Endothelial cell (in vitro differentiated cells): ENCODE data around the gene HSPB7. TPM values are rescaled to one million over a fixed set of nuclear protein-coding genes. Genes with fewer than 3 reads are reported as not detected.
"Not testable (repeated sequence)": the region's sequence is repeated elsewhere in the genome, so short reads cannot be mapped to it uniquely, and the experiment has no call there.

ENCODE experiments used
- DNase-seq: peaks from one replicate; pipeline ENCODE4 v3.0.0; 2021; ENCODE audit warnings: low spot score
- H3K27ac Mint-ChIP-seq: one replicate; pipeline ENCODE4 v1.8.0; 2021; ENCODE audit warnings: mixed read lengths, inconsistent platforms; ENCODE audit not compliant: unreplicated experiment
- H3K27me3 Mint-ChIP-seq: one replicate; pipeline ENCODE4 v1.8.0; 2021; ENCODE audit warnings: mild to moderate bottlenecking, moderate library complexity, mixed read lengths, inconsistent platforms; ENCODE audit not compliant: unreplicated experiment
- H3K36me3 Mint-ChIP-seq: one replicate; pipeline ENCODE4 v1.8.0; 2021; ENCODE audit warnings: mild to moderate bottlenecking, low read depth, mixed read lengths, inconsistent platforms; ENCODE audit not compliant: unreplicated experiment
- H3K4me1 Mint-ChIP-seq: one replicate; pipeline ENCODE4 v1.8.0; 2021; ENCODE audit warnings: mild to moderate bottlenecking, mixed read lengths, inconsistent platforms; ENCODE audit not compliant: unreplicated experiment
- H3K4me3 Mint-ChIP-seq: one replicate; pipeline ENCODE4 v1.8.0; 2021; ENCODE audit warnings: mild to moderate bottlenecking, mixed read lengths, inconsistent platforms; ENCODE audit not compliant: unreplicated experiment
- H3K9me3 Mint-ChIP-seq: one replicate; pipeline ENCODE4 v1.8.0; 2021; ENCODE audit warnings: mixed read lengths, inconsistent platforms; ENCODE audit not compliant: unreplicated experiment
- total RNA-seq: library from RNA; stranded (reverse); fragmentation: NEBNext Ultra II Directional; extraction: Animal tissue kit (Norgen Biotek cat#: 25700); gene quantifications from one replicate; pipeline ENCODE4 v1.2.1, GENCODE V29; 2021; ENCODE audit not compliant: unreplicated experiment
- TF ChIP-seq, protein P1 (sequence below): fragments of 200-600 bp; sonication (generic); IDR thresholded peaks from one replicate; pipeline ENCODE4 v1.5.0; 2021; ENCODE audit warnings: antibody characterized with exemption; ENCODE audit not compliant: unreplicated experiment

HSPB7 gene
- total RNA-seq, 1 donor from 2014 or later = not detected

DNA sequence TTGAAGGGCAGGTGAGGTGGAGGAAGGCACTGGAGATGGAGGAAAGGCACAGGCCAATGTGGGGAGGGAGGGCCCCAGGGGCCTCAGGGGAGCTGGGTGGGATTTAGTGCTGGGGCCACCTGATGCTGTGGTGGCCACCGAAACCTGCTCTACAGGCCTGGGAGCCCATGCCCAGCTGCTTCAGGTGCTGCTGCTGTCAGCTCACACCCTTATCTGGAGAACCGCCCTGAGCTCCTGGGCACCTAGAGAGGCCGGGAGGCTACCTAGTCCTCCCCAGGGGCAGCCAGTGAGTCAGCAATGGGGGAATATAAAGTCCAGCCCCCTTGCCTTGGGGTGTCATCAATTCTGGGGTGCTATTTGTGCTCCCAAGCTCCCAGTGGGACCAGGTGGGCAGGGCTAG lies 43.4 kb upstream of the HSPB7 start:
- H3K36me3 Mint-ChIP-seq = no peaks in the 10 kb centered on the region
- H3K4me3 Mint-ChIP-seq = no peak overlapping the region
- DNase-seq = no peak
- H3K9me3 Mint-ChIP-seq = no peaks in the 10 kb centered on the region
- TF ChIP-seq, protein P1, sequence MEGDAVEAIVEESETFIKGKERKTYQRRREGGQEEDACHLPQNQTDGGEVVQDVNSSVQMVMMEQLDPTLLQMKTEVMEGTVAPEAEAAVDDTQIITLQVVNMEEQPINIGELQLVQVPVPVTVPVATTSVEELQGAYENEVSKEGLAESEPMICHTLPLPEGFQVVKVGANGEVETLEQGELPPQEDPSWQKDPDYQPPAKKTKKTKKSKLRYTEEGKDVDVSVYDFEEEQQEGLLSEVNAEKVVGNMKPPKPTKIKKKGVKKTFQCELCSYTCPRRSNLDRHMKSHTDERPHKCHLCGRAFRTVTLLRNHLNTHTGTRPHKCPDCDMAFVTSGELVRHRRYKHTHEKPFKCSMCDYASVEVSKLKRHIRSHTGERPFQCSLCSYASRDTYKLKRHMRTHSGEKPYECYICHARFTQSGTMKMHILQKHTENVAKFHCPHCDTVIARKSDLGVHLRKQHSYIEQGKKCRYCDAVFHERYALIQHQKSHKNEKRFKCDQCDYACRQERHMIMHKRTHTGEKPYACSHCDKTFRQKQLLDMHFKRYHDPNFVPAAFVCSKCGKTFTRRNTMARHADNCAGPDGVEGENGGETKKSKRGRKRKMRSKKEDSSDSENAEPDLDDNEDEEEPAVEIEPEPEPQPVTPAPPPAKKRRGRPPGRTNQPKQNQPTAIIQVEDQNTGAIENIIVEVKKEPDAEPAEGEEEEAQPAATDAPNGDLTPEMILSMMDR = no peak
- peaks cover 23% of the 10 kb centered on the region for H3K4me1 Mint-ChIP-seq
- H3K27me3 Mint-ChIP-seq = peaks cover 18% of the 10 kb centered on the region
- no peak overlapping the region for H3K27ac Mint-ChIP-seq

DNA sequence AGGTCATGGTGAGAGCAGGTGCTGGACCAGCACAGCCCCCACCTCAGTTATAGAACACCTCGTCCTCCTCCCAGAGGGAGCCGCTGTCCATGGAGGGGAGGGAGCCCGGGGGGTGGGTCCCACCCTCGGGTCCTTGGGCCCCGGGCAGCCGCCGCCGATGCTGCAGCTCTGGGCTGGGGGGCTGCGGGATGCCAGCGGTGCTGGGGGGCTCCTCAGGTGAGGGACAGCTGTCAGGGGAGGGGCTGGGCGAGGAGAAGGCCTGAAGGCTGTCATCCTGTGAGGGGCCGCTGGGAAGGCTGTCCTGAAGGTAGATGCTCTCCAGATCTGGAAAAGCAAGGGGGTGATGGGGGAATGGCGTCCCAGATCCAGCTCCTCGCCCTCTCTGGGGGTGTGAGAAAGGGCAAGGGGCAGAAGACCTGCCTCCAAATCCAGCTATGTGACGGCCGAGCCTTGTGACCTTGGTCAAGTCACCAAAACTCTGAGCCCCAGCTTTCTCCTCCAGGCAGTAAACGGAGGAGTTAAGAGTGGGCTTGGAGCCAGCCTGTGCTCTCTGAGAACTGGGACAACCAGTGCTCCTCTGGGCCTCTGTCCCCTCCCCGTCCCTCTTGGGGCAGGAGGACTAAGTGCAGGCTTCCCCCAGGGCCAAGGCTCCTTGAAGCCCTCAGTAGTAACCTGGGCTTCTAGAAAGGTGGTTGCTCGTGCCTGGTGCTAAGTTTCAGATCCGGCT lies 40.7 kb upstream of the HSPB7 start:
- H3K27me3 Mint-ChIP-seq = peaks cover 14% of the 10 kb centered on the region
- H3K4me3 Mint-ChIP-seq, H3K27ac Mint-ChIP-seq, H3K36me3 Mint-ChIP-seq, H3K9me3 Mint-ChIP-seq, H3K4me1 Mint-ChIP-seq, DNase-seq: not testable (repeated sequence)

DNA sequence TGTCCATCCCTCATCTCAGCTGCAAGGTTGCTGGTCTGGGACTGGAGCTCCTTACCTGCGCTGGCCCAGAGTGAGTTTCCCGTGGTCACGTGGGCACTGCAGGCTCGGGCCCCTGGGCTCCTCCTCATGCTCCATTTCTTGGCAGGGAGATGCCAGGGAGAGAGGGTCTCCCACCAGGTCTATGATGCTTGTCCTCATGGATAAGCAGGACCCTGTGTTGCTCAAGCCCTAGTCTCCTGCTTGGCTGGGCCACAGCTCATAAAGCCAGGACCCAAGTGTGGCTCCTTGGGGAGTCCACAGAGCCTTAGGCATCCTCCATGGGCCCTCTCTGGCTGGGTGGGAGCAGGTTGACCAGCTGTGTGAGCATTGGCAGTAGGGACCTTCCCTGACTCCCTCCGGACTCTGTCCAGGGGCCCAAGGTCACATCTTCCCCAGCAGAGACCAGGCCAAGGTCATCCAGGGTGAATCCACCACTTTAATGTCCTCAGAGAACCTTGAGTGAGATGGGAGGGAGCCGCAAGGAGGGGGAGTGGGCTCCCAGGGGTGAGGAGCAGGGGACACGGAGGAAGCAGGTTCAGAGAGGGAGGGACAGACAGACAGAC lies 39.6 kb upstream of the HSPB7 start:
- not testable (repeated sequence) for H3K4me3 Mint-ChIP-seq, H3K4me1 Mint-ChIP-seq, H3K9me3 Mint-ChIP-seq, H3K36me3 Mint-ChIP-seq, H3K27ac Mint-ChIP-seq, DNase-seq
- peaks cover 11% of the 10 kb centered on the region for H3K27me3 Mint-ChIP-seq

DNA sequence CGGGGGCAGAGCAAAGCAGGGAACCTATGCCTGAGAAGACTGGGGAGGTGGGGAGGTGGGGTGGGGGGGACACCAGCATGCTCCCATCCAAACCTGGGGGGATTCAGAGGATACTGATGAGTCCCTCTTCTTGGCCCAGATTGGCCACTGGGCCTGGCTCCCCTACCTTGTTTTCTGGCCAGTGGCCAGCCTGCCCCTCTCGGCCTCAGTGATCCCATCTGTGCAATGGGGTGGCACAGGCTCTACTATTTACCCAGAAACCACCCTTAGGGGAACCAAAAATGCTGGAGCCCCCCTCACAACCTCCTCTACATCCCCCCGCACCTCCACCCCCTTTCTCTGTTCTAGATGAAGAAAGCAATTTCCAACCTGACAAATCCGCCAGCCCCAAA lies 38.7 kb upstream of the HSPB7 start:
- H3K27ac Mint-ChIP-seq, H3K4me3 Mint-ChIP-seq, H3K36me3 Mint-ChIP-seq, H3K4me1 Mint-ChIP-seq, H3K9me3 Mint-ChIP-seq, DNase-seq: not testable (repeated sequence)
- H3K27me3 Mint-ChIP-seq = peaks cover 13% of the 10 kb centered on the region

DNA sequence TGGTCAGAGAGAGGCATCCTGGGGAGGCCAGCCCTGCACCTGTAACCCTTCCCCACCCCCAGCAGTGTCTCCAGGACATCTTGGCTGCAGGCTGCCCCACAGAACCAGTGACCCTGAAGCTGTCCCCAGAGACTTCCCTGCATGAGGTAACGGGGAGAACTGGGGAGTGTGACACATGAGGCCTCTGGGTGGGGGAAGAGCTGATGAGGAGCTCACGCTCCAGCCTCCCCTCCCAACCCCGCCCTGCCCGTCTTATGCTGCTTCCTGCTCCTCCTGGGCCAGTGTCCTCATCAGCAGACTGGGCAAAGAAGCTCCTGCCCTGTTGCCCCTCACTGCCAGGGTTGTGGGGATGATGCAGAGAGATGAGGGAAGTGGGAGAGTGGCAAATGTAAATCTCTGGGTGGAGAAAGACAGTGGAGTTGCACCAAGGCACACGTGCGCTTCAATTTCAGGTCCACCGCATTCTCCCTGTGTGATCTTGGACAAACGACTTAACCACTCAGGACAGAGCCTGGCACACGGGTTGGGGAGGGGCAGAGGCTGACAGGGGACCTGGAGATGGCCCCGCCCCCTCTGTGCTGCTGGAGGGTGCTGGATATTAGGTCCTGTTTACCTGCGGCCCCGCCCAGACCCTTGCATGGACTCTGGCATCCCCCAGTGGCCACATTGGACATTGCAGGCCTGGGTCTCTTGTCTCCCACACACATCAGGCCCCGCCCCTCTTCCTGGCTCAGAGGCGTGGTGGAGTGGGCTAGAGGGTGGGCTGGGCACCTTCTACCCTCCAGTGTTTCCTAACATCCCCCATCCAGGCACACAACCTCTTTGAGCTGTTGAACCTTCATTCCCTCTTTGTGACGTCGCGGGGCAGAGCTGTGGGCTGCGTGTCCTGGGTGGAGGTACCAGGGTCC lies 38.0 kb upstream of the HSPB7 start:
- Mint-ChIP-seq H3K27ac (no peak overlapping the region), H3K4me3 (no peak overlapping the region), H3K36me3 (no peaks in the 10 kb centered on the region), H3K4me1 (no peaks in the 10 kb centered on the region), H3K27me3 (peaks cover 14% of the 10 kb centered on the region), H3K9me3 (no peaks in the 10 kb centered on the region)
- DNase-seq = peak; percentile 87
- TF ChIP-seq, protein P1 = peak; percentile 73

DNA sequence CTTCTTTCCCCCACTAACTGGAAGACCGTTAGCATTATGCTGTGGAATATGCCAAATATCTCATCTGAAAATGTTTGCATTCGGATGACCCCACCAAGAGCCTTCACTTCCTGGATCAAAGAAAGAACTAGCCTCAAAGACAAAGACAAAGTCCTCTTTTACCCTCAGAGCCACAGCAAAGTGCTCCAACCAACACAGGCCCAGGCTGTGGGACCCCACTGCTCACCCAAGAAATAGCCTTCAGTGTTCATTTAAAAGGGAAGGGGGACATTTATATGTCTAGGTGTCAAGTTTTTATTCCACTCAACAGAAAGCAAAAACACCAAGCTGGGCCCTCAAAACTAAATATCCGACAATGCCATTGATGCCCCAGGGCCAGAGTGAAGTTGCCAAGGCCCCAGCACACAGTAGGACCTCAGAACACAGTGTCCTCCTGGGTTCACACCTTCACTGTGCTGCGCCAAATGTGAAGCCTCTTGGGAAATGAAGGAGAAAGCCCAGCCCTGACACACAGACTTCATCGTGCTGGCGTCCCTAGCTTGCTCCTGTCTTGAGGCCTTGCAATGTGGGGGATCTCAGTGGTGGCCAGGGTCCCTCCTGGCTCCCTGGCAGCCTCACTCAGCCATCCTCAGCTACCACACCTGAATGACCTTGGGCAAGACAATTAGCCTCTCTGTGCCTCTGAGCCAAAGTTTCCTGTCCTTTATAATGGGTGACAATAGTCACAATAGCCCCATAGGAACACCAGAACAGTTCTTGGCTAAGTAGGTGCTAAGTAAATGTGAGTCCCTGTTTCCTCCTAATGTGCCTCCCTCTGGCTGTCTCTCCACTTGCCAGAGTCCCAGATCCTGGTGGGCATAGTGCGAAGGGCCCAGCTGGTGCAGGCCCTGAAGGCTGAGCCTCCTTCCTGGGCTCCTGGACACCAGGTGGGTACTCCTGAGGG lies 37.0 kb upstream of the HSPB7 start:
- Mint-ChIP-seq H3K9me3 (no peaks in the 10 kb centered on the region), H3K4me3 (no peak overlapping the region), H3K27ac (no peak overlapping the region), H3K27me3 (peaks cover 9% of the 10 kb centered on the region), H3K36me3 (no peaks in the 10 kb centered on the region), H3K4me1 (no peaks in the 10 kb centered on the region)
- DNase-seq = no peak
- TF ChIP-seq, protein P1 = no peak
